Measurements from ENCODE around the gene RBP3. TPM values are rescaled to one million over a fixed set of nuclear protein-coding genes. Genes with fewer than 3 reads are reported as not detected.

RBP3 gene
- polyA plus RNA-seq, 2 donors = not detected

DNA sequence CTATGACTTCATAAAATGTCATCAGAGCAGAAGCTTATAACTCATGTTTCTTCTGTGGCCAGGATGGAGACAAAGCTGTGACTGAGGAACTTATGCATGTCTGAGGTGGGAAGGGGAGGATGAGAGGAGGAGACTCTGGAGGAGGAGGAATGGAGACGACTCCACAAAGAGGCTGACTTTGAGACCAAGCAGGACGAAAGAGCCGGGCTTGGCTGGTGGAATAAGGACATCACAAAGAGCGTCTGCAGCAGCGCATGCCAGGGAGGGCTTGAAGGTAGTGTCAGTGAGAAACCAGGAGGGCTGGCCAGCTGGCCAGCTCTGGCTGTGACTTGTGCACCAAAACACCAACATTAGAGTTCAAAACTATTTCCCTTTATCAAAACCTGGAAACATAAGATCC is 32.0 kb upstream of the RBP3 start:
- Histone ChIP-seq H3K36me3 (ENCODE audit: control insufficient read depth in 2 of 2, insufficient read depth in 2 of 2, low read length in 1 of 2) (no peaks in the 10 kb centered on the region), H3K9me3 (ENCODE audit: control insufficient read depth in 2 of 2, insufficient read depth in 1 of 2, low read depth in 1 of 2, low read length in 1 of 2) (no peaks in the 10 kb centered on the region), H3K27me3 (ENCODE audit: control insufficient read depth in 1 of 2, insufficient read depth in 2 of 2, low read length in 2 of 2) (no peaks in the 10 kb centered on the region), H3K4me3 (ENCODE audit: low read depth in 1 of 2, low read length in 2 of 2) (no peak overlapping the region), H3K4me1 (ENCODE audit: control insufficient read depth in 2 of 2, insufficient read depth in 2 of 2, low read length in 1 of 2) (no peaks in the 10 kb centered on the region), H3K27ac (ENCODE audit: low read depth in 2 of 2, low read length in 1 of 2) (no peak overlapping the region)
- 92% methylated on average over 5 of the region's 5 CpGs for WGBS, 2 donors

- no peak overlapping the region for H3K27ac ChIP-seq (ENCODE audit: low read depth in 2 of 2, low read length in 1 of 2)
- no peaks in the 10 kb centered on the region for H3K27me3 ChIP-seq (ENCODE audit: control insufficient read depth in 1 of 2, insufficient read depth in 2 of 2, low read length in 2 of 2)
- no peaks in the 10 kb centered on the region for H3K36me3 ChIP-seq (ENCODE audit: control insufficient read depth in 2 of 2, insufficient read depth in 2 of 2, low read length in 1 of 2)
- 55 to 69% methylated on average over 4 of the region's 4 CpGs for WGBS, 2 donors
- H3K4me3 ChIP-seq (ENCODE audit: low read depth in 1 of 2, low read length in 2 of 2) = no peak overlapping the region
- H3K4me1 ChIP-seq (ENCODE audit: control insufficient read depth in 2 of 2, insufficient read depth in 2 of 2, low read length in 1 of 2) = no peaks in the 10 kb centered on the region
- H3K9me3 ChIP-seq (ENCODE audit: control insufficient read depth in 2 of 2, insufficient read depth in 1 of 2, low read depth in 1 of 2, low read length in 1 of 2) = no peaks in the 10 kb centered on the region
Observed at GRCh38 chr10:47317251-47317650, 30.9 kb upstream of the RBP3 start.

DNA sequence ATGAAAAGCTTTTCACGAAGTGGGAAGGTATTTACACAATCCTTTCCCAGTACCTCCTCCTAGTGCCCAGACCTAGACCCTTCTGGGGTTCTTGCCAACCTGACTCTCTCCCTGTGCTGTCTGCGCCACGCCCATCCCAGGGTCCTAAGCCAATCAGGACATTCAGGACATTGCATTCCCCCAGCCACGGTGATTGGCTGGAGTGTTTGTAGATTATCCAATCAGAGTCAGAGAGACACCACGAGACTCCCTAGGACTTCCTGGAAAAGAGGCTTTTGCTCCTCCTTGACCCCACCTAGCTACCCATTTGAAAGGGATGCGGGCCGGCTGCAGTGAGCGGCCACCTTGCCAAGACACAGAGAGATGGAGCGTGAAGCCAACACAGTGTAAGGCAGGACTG is 29.5 kb upstream of the RBP3 start:
- Histone ChIP-seq H3K9me3 (ENCODE audit: control insufficient read depth in 2 of 2, insufficient read depth in 1 of 2, low read depth in 1 of 2, low read length in 1 of 2) (no peaks in the 10 kb centered on the region), H3K27me3 (ENCODE audit: control insufficient read depth in 1 of 2, insufficient read depth in 2 of 2, low read length in 2 of 2) (no peaks in the 10 kb centered on the region), H3K36me3 (ENCODE audit: control insufficient read depth in 2 of 2, insufficient read depth in 2 of 2, low read length in 1 of 2) (no peaks in the 10 kb centered on the region), H3K4me1 (ENCODE audit: control insufficient read depth in 2 of 2, insufficient read depth in 2 of 2, low read length in 1 of 2) (no peaks in the 10 kb centered on the region), H3K4me3 (ENCODE audit: low read depth in 1 of 2, low read length in 2 of 2) (no peak overlapping the region), H3K27ac (ENCODE audit: low read depth in 2 of 2, low read length in 1 of 2) (no peak overlapping the region)
- 54 to 82% methylated on average over 9 of the region's 9 CpGs for WGBS, 2 donors

- Histone ChIP-seq H3K4me3 (ENCODE audit: low read depth in 1 of 2, low read length in 2 of 2) (no peak overlapping the region), H3K27me3 (ENCODE audit: control insufficient read depth in 1 of 2, insufficient read depth in 2 of 2, low read length in 2 of 2) (no peaks in the 10 kb centered on the region), H3K27ac (ENCODE audit: low read depth in 2 of 2, low read length in 1 of 2) (no peak overlapping the region), H3K4me1 (ENCODE audit: control insufficient read depth in 2 of 2, insufficient read depth in 2 of 2, low read length in 1 of 2) (no peaks in the 10 kb centered on the region), H3K9me3 (ENCODE audit: control insufficient read depth in 2 of 2, insufficient read depth in 1 of 2, low read depth in 1 of 2, low read length in 1 of 2) (no peaks in the 10 kb centered on the region), H3K36me3 (ENCODE audit: control insufficient read depth in 2 of 2, insufficient read depth in 2 of 2, low read length in 1 of 2) (no peaks in the 10 kb centered on the region)
- 89 to 94% methylated on average over 8 of the region's 8 CpGs for WGBS, 2 donors
Observed at GRCh38 chr10:47319784-47320183, 28.4 kb upstream of the RBP3 start.

GRCh38 chr10:47320812-47321211 is 27.4 kb upstream of the RBP3 start:
- no peaks in the 10 kb centered on the region for H3K36me3 ChIP-seq (ENCODE audit: control insufficient read depth in 2 of 2, insufficient read depth in 2 of 2, low read length in 1 of 2)
- H3K4me3 ChIP-seq (ENCODE audit: low read depth in 1 of 2, low read length in 2 of 2) = no peak overlapping the region
- no peaks in the 10 kb centered on the region for H3K4me1 ChIP-seq (ENCODE audit: control insufficient read depth in 2 of 2, insufficient read depth in 2 of 2, low read length in 1 of 2)
- no peaks in the 10 kb centered on the region for H3K27me3 ChIP-seq (ENCODE audit: control insufficient read depth in 1 of 2, insufficient read depth in 2 of 2, low read length in 2 of 2)
- 75 to 80% methylated on average over 6 of the region's 6 CpGs for WGBS, 2 donors
- no peak overlapping the region for H3K27ac ChIP-seq (ENCODE audit: low read depth in 2 of 2, low read length in 1 of 2)
- H3K9me3 ChIP-seq (ENCODE audit: control insufficient read depth in 2 of 2, insufficient read depth in 1 of 2, low read depth in 1 of 2, low read length in 1 of 2) = no peaks in the 10 kb centered on the region

- no peak overlapping the region for H3K4me3 ChIP-seq (ENCODE audit: low read depth in 1 of 2, low read length in 2 of 2)
- peaks cover 0 to 5% of the 10 kb centered on the region in 2 donors for H3K4me1 ChIP-seq (ENCODE audit: control insufficient read depth in 2 of 2, insufficient read depth in 2 of 2, low read length in 1 of 2)
- 76 to 89% methylated on average over 8 of the region's 8 CpGs for WGBS, 2 donors
- H3K27me3 ChIP-seq (ENCODE audit: control insufficient read depth in 1 of 2, insufficient read depth in 2 of 2, low read length in 2 of 2) = no peaks in the 10 kb centered on the region
- H3K9me3 ChIP-seq (ENCODE audit: control insufficient read depth in 2 of 2, insufficient read depth in 1 of 2, low read depth in 1 of 2, low read length in 1 of 2) = no peaks in the 10 kb centered on the region
- no peaks in the 10 kb centered on the region for H3K36me3 ChIP-seq (ENCODE audit: control insufficient read depth in 2 of 2, insufficient read depth in 2 of 2, low read length in 1 of 2)
- no peak overlapping the region for H3K27ac ChIP-seq (ENCODE audit: low read depth in 2 of 2, low read length in 1 of 2)
Observed at GRCh38 chr10:47321521-47322195, 26.5 kb upstream of the RBP3 start.

DNA sequence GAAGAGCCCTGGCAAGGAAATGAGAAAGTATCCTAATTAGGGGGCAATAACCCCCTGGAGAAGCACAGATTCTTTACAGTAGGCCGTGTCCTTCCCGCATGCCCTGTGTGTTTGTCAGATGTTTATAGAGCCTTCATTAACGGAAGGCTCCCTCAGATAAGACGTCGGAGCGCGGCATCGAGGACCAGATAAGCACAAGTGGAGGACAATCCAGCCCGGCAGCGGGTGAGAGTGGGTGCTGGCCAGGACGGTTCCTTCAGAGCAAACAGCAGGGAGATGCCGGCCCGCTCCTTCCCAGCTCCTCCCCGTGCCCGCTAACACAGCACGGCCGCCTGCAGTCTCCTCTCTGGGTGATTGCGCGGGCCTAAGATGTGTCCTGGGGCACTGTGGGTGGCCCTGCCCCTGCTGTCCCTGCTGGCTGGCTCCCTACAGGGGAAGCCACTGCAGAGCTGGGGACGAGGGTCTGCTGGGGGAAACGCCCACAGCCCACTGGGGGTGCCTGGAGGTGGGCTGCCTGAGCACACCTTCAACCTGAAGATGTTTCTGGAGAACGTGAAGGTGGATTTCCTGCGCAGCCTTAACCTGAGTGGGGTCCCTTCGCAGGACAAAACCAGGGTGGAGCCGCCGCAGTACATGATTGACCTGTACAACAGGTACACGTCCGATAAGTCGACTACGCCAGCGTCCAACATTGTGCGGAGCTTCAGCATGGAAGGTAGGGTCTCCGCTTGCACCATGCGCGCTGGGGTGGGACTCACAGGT is 25.7 kb upstream of the RBP3 start, which contains the start of gene GDF2:
Gene GDF2, plus strand, starts transcription at position 155 of the 762 bp plus-strand sequence. Its CDS starts 215 bp downstream, at position 370.
- no peaks in the 10 kb centered on the region for H3K36me3 ChIP-seq (ENCODE audit: control insufficient read depth in 2 of 2, insufficient read depth in 2 of 2, low read length in 1 of 2)
- H3K4me1 ChIP-seq (ENCODE audit: control insufficient read depth in 2 of 2, insufficient read depth in 2 of 2, low read length in 1 of 2) = peaks cover 0 to 5% of the 10 kb centered on the region in 2 donors
- 85 to 86% methylated on average over 35 of the region's 35 CpGs for WGBS, 2 donors
- no peak within 1 kb of the TSS for H3K4me3 ChIP-seq (ENCODE audit: low read depth in 1 of 2, low read length in 2 of 2)
- no peaks in the 10 kb centered on the region for H3K9me3 ChIP-seq (ENCODE audit: control insufficient read depth in 2 of 2, insufficient read depth in 1 of 2, low read depth in 1 of 2, low read length in 1 of 2)
- no peak within 1 kb of the TSS for H3K27ac ChIP-seq (ENCODE audit: low read depth in 2 of 2, low read length in 1 of 2)
- no peaks in the 10 kb centered on the region for H3K27me3 ChIP-seq (ENCODE audit: control insufficient read depth in 1 of 2, insufficient read depth in 2 of 2, low read length in 2 of 2)

DNA sequence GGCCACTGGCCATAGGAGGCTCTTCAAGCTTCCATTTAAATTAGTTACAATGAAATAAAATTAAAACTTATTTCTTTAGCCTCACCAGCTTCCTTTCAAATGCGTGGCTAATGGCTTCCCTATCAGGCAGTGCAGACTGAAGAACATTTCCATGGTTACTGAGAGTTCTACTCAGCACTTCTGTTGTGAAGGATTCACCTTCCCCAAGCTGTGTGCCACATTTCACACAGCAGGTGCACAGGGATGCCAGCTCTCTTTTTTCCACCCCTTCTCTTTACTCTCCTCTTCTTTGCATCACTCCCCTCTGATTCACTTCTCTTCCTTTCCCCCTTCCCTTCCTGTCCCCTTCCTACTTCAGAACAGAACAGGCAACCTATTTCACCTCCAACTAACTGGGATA is 25.1 kb upstream of the RBP3 start:
- H3K9me3 ChIP-seq (ENCODE audit: control insufficient read depth in 2 of 2, insufficient read depth in 1 of 2, low read depth in 1 of 2, low read length in 1 of 2) = peaks cover 0 to 2% of the 10 kb centered on the region in 2 donors
- H3K27me3 ChIP-seq (ENCODE audit: control insufficient read depth in 1 of 2, insufficient read depth in 2 of 2, low read length in 2 of 2) = no peaks in the 10 kb centered on the region
- peaks cover 0 to 5% of the 10 kb centered on the region in 2 donors for H3K4me1 ChIP-seq (ENCODE audit: control insufficient read depth in 2 of 2, insufficient read depth in 2 of 2, low read length in 1 of 2)
- no peak overlapping the region for H3K4me3 ChIP-seq (ENCODE audit: low read depth in 1 of 2, low read length in 2 of 2)
- 62 to 80% methylated on average over 1 of the region's 1 CpG for WGBS, 2 donors
- no peak overlapping the region for H3K27ac ChIP-seq (ENCODE audit: low read depth in 2 of 2, low read length in 1 of 2)
- no peaks in the 10 kb centered on the region for H3K36me3 ChIP-seq (ENCODE audit: control insufficient read depth in 2 of 2, insufficient read depth in 2 of 2, low read length in 1 of 2)

DNA sequence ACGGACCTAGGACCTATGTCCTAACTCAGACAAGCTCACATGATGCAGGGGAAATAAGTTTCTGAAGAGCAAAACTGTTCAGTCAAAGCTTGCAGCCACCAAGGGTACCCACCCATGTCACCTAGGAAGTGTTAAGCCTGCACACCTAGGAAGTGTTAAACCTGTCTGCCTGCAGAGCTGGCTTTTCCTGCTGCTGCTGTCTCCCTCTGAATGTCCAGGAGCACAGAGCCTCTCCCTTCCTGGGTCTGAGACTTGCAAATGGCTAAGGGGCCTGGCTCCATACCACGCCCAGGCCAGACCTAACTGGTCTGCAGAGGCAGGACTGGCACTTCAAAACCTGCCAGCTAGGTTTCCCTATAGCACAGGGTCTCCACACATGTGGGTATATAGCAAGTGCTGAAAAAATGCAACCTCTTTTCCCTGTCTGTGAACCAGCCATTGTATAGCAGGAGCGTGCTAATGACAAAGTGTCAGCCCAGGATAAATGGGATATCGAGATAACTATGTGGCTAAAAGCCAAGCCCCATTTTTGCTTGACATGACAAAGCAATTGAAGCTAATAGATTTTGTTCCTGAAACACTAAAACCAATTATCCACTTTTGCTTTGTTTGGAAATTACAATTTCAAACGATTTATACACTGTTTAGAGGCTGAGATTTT is 24.4 kb upstream of the RBP3 start:
- H3K27ac ChIP-seq (ENCODE audit: low read depth in 2 of 2, low read length in 1 of 2) = no peak overlapping the region
- no peak overlapping the region for H3K4me3 ChIP-seq (ENCODE audit: low read depth in 1 of 2, low read length in 2 of 2)
- H3K36me3 ChIP-seq (ENCODE audit: control insufficient read depth in 2 of 2, insufficient read depth in 2 of 2, low read length in 1 of 2) = no peaks in the 10 kb centered on the region
- peaks cover 0 to 2% of the 10 kb centered on the region in 2 donors for H3K9me3 ChIP-seq (ENCODE audit: control insufficient read depth in 2 of 2, insufficient read depth in 1 of 2, low read depth in 1 of 2, low read length in 1 of 2)
- WGBS, 2 donors = 57 to 58% methylated on average over 5 of the region's 5 CpGs
- H3K4me1 ChIP-seq (ENCODE audit: control insufficient read depth in 2 of 2, insufficient read depth in 2 of 2, low read length in 1 of 2) = peaks cover 0 to 5% of the 10 kb centered on the region in 2 donors
- no peaks in the 10 kb centered on the region for H3K27me3 ChIP-seq (ENCODE audit: control insufficient read depth in 1 of 2, insufficient read depth in 2 of 2, low read length in 2 of 2)

All from esophagus (tissue), 2 donors.